Suprapubic skin (tissue), 3 donors: ENCODE data around the gene RARB.

ENCODE experiments used
- POLR2AphosphoS5 ChIP-seq, 3 donors: sonication (generic); formaldehyde crosslinking; IDR thresholded peaks; one replicate each; pipeline ENCODE4 v1.6.1; 2017; ENCODE audit warnings: antibody characterized with exemption in 3 of 3
- TF ChIP-seq, protein P1 (sequence below), 2 donors: fragments of 200-600 bp in 1 of 2; fragments of 450-650 bp in 1 of 2; sonication (generic) in 1 of 2; IDR thresholded peaks; one replicate each; pipeline ENCODE4 v1.5.1; 2016 to 2019; ENCODE audit warnings: antibody characterized with exemption in 2 of 2, mild to moderate bottlenecking in 1 of 2, moderate library complexity in 1 of 2

DNA sequence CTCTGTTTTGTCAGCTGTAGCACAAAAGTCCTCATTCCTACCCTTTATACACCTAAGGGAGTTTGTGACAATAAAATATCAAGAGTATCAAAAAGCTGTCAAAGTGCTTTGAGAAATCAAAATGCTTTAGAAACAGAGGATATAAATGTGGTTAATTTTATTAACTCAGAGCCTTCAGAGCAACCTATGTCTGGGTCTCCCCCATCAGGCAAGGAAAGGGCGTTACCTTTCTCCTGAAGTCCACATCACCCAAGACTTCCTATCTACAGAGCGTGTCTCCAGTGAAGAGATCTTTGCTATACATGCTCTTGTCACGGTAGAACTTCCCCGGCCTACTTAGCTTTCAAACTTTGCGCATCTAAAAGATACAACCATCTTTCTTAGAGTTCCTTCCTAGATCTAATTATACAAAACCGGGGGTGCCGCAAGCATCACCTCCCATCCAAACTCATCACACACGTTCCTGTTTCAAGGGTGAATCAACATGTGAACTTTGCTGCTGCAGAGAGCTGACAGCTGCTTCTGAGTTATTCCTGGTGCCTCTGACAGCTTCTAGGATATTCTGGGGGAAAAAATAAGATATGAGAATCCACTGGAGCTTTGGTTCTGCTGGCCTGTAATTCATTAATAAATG lies 93.0 kb downstream of the RARB start:
- TF ChIP-seq, protein P1, sequence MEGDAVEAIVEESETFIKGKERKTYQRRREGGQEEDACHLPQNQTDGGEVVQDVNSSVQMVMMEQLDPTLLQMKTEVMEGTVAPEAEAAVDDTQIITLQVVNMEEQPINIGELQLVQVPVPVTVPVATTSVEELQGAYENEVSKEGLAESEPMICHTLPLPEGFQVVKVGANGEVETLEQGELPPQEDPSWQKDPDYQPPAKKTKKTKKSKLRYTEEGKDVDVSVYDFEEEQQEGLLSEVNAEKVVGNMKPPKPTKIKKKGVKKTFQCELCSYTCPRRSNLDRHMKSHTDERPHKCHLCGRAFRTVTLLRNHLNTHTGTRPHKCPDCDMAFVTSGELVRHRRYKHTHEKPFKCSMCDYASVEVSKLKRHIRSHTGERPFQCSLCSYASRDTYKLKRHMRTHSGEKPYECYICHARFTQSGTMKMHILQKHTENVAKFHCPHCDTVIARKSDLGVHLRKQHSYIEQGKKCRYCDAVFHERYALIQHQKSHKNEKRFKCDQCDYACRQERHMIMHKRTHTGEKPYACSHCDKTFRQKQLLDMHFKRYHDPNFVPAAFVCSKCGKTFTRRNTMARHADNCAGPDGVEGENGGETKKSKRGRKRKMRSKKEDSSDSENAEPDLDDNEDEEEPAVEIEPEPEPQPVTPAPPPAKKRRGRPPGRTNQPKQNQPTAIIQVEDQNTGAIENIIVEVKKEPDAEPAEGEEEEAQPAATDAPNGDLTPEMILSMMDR (IDR thresholded peaks at IDR 0.05) = no peak
- no peak for TF ChIP-seq POLR2AphosphoS5 (IDR thresholded peaks at IDR 0.05)
